NCI-H226 (cell line): ENCODE measurements around the gene KRT4.
"Not testable (repeated sequence)": the region's sequence is repeated elsewhere in the genome, so short reads cannot be mapped to it uniquely, and the experiment has no call there.

ENCODE experiments used
- DNase-seq: peaks from one replicate; pipeline ENCODE4 v3.0.0-alpha.2; 2015

The KRT4 gene

GRCh38 chr12:52813885-52814709 is at the start of gene KRT4:
Gene KRT4 (minus strand): TSS chr12:52814116. CDS start chr12:52814058, 58 bp downstream.
- peak; percentile 43 for DNase-seq

- DNase-seq = no peak
Measured at GRCh38 chr12:52862023-52862422, 48.1 kb upstream of the KRT4 start.

DNA sequence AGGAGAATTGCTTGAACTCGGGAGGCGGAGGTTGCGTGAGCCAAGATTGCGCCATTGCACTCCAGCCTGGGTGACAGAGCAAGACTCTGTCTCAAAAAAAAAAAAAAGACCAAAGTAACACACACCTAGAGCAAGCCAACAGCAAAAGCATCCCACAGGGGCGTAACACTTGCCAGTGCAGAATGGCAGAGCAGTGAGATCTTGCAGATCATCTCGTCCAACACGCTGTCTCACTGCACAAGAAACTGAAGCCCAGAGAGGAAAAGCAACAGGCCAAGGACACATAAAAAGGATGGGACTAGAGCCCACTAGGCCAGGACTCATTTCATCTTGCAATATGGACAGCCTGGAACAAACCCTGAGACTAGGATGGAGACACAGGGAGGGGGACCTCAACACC is 47.6 kb upstream of the KRT4 start:
- DNase-seq = no peak

DNA sequence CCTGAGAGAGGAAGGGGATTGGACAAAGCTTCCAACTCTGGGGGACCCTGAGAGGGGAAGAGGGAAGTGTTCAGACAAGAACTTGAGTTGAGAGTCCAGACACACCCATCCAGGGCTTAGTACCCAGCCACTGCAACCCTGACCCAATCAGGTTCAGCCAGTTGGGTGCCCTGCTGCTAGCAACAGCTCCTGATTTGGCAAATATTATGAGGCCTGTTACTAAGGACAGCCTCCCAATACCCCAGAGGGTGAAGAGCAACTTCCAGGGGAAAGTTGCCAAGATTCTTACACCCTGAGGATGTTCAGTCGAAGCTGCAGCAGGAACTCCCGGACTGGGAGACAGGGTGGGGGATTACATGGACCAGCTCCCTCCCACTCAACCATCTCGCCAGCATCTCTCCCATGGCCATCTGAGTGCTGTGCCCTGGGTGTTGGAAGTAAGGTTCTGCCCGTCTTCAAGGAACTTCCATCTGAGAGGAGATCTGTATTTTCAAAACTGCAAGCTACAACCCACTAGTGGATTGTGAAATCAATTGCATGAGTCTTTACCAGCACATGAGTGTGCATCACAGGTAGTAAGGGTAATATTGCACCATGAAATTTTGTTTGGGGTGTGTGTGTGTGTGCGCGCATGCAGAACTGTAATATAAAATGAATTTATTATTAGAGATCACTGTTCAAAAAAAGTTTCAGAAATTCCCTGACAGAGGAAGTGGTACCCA is 46.3 kb upstream of the KRT4 start:
- DNase-seq = peak; percentile 99

DNA sequence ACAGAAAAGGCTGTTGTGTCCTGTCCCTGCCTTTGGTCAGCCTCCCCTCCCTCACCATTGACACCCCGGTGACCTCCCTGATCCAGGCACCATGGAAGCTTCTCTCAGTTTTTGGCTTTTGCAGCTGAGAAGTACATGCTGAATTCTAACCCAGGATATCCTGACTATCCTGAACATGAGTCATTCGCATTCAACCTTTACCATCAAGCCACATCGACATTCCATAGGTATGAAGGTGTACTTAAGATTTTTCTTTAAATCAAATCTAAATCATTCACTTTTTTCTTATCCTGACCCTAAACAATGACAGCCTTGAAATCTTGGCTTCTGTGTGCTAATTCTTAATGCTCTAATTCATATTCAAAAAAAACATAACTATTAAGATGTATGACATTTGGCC is 43.6 kb upstream of the KRT4 start:
- DNase-seq = no peak

DNA sequence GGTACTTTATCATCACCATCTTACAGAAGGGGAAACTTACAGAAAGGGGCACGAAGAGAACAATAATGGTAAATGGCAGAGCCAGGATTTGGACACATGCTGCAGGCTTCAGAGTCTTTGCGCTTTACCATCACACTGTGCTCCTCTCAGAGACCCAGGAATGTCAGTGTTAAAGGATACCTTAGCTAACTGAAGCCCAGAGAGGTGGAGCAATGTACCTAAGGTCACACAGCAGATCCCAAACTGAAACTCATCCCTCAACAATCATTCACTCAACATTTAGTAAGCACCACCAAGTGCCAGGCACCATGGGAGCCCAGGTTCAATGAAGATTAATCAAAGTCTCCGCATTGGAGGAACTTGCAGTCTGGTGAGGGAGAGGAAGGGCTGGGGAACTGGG is 42.9 kb upstream of the KRT4 start:
- no peak for DNase-seq

- not testable (repeated sequence) for DNase-seq
Measured at GRCh38 chr12:52856077-52856476, 42.2 kb upstream of the KRT4 start.

GRCh38 chr12:52851787-52852186 is 37.9 kb upstream of the KRT4 start:
- DNase-seq = no peak

DNA sequence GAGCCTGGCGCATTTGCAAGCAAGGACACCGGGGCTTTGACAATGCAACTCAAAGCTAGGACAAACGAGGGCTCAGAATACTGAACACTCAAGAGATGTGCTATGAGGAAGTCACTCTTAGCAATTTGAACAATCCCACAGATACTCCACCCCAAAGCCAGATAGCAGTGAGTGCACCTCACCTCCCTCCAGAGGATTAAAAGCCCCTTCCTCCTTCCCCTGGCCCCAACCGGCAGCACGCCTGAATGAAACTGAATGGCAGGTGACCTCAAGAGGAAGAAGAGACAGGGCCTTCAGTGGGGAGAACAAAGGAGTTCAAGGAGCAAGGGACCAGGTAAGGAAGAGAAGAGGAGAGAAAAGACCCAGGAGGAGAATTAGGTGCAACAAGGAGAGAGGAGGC is 36.8 kb upstream of the KRT4 start:
- no peak for DNase-seq

DNA sequence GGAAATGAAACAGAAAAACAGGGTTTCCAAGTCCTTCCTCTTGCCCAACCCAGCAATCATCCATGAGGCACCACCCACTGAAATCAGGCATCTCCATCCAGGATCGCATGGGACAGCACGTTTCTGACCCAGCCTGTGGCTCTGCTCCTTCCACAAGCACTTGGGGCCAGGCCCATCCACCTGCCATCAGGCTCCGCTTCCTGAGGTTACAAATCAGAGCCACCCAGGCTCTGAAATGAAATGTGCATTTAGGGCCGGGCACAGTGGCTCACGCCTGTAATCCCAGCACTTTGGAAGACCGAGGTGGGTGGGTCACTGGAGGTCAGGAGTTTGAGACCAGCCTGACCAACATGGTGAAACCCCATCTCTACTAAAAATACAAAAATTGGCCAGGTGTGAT is 35.6 kb upstream of the KRT4 start:
- no peak for DNase-seq

GRCh38 chr12:52848661-52849255 is 34.8 kb upstream of the KRT4 start, which contains the start of gene KRT78:
Gene KRT78 (minus strand): TSS chr12:52848994. CDS start chr12:52848930, 64 bp downstream.
- no peak for DNase-seq

DNA sequence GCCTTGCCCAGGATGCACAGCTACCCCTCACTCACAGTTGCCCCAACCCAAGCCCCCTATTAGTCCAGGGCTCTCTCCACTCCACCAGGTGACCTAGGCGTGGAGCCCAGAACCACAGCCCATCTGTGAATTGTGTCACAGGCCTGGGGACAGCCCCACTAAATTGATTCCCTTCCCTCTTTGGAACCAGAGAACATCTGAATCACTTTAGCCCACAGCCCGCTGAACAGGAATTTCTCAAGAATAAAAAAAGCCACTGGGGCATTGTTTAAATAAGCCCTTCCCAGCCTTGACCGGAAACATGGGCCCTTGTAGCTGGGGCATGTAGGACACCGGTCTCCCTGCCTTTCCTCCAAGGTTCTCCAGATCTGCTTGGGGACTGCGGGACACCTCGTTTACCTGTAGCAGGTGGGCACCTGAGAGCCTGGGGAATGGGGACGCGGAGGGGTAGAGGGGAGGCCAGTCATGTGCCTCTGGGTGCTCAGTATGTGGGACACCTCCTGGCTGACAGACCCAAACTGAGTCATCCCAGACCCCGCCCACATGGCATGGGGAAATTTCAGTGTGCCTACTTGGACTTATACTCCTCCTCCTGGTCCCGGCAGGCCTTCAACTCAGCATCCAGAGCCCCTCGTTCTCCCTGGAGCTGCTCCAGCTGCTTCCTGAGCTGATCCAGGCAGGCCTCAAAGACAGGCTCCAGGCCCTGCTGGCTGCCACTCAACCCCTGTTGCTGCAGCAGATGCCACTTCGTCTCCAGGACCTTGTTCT is 33.6 kb upstream of the KRT4 start:
- no peak for DNase-seq

DNA sequence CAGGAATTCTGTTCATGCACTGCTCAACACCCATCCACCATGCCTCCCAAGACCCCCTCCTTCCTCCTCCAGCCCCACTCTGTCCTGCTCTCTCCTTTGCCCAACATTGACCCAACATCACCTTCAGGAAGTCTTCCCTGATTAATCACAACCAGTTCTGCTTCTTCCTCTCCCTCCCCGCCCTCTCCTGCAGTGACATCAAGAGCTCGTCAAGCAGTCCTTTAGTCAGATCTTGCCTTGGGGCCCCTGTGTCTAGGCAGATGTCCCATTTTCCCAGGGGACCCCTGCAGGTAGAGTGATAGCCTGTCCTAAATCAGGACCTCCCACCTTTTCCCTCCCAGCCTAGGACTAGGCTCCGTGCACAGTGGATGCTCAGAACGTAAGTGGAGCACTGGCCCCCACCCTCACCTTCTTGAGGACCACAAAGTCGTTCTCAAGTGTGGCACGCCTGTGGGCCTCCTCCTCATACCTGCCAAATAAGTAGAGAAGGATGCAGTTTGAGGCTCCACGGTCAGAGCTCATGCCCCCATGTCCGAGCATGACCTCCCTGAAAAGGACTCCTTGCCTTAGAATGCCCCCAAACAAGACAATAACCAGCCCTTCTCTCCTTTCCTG is 32.5 kb upstream of the KRT4 start:
- no peak for DNase-seq

GRCh38 chr12:52845946-52846345 is 32.0 kb upstream of the KRT4 start:
- DNase-seq = no peak

DNA sequence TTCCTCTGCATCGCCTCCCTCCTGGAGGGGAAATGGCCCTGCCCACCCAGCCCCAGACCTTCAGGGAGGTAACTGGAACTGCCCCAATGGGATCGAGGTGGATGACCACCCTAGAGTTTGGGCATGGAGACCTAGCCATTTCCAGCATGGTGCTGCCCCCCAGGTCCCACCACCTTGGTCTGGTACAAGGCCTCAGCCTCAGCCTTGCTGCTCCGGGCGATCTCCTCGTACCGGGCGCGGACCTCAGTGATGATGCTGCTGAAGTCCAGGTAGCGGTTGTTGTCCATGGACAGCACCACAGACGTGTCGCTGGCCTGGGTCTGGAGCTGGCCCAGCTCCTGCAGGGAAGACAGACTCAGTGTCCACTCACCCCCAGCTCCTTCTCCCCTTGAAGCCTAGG is 30.5 kb upstream of the KRT4 start:
- no peak for DNase-seq

- DNase-seq = no peak
Measured at GRCh38 chr12:52839436-52840105, 25.7 kb upstream of the KRT4 start.

GRCh38 chr12:52838609-52839435 is 24.9 kb upstream of the KRT4 start:
- no peak for DNase-seq

- peak; percentile 25 for DNase-seq
Measured at GRCh38 chr12:52837781-52838608, 24.1 kb upstream of the KRT4 start.

GRCh38 chr12:52837413-52837741 is 23.5 kb upstream of the KRT4 start:
- DNase-seq = peak; percentile 89
